ENCODE measurements around the gene PTTG2.
"Not testable (repeated sequence)": the region's sequence is repeated elsewhere in the genome, so short reads cannot be mapped to it uniquely, and the experiment has no call there.

Gene PTTG2

GRCh38 chr4:37958932-37959331 lies 1.3 kb upstream of the PTTG2 start:
- DNase-seq: no peak

- DNase-seq: no peak
Measured at GRCh38 chr4:37960679-37961450, 667 bp downstream of the PTTG2 start.

- no peak for DNase-seq
Measured at GRCh38 chr4:37964734-37965457, 4.7 kb downstream of the PTTG2 start.

- DNase-seq: no peak
Measured at GRCh38 chr4:37966044-37966443, 5.8 kb downstream of the PTTG2 start.

- DNase-seq: no peak
Measured at GRCh38 chr4:37967736-37968135, 7.5 kb downstream of the PTTG2 start.

GRCh38 chr4:37968747-37969146 lies 8.5 kb downstream of the PTTG2 start:
- DNase-seq: no peak

- peak; percentile 70 for DNase-seq
Measured at GRCh38 chr4:37970702-37971101, 10.5 kb downstream of the PTTG2 start.

- no peak for DNase-seq
Measured at GRCh38 chr4:37971202-37971601, 11.0 kb downstream of the PTTG2 start.

- no peak for DNase-seq
Measured at GRCh38 chr4:37973441-37973840, 13.2 kb downstream of the PTTG2 start.

- DNase-seq: not testable (repeated sequence)
Measured at GRCh38 chr4:37975321-37975822, 15.2 kb downstream of the PTTG2 start.

- no peak for DNase-seq
Measured at GRCh38 chr4:37976507-37976906, 16.3 kb downstream of the PTTG2 start.

- peak; percentile 79 for DNase-seq
Measured at GRCh38 chr4:37976991-37977470, 16.8 kb downstream of the PTTG2 start.

GRCh38 chr4:37977471-37978247 lies 17.5 kb downstream of the PTTG2 start:
- DNase-seq: peak; percentile 69

- DNase-seq: no peak
Measured at GRCh38 chr4:37978248-37978924, 18.2 kb downstream of the PTTG2 start.

GRCh38 chr4:37980246-37980645 lies 20.0 kb downstream of the PTTG2 start:
- DNase-seq: no peak

- no peak for DNase-seq
Measured at GRCh38 chr4:37981425-37981824, 21.2 kb downstream of the PTTG2 start.

- no peak for DNase-seq
Measured at GRCh38 chr4:37981844-37982720, 21.9 kb downstream of the PTTG2 start.

GRCh38 chr4:37982736-37983135 lies 22.5 kb downstream of the PTTG2 start:
- DNase-seq: no peak

- DNase-seq: no peak
Measured at GRCh38 chr4:37983951-37984350, 23.8 kb downstream of the PTTG2 start.

- no peak for DNase-seq
Measured at GRCh38 chr4:37985730-37986275, 25.6 kb downstream of the PTTG2 start.

GRCh38 chr4:37988670-37989069 lies 28.5 kb downstream of the PTTG2 start:
- DNase-seq: no peak

Data from stimulated activated CD4-positive, alpha-beta T cell treated with anti-CD3 and anti-CD28 coated beads, Interleukin-4, amount 100 ng/mL, for 1 hour (primary cell).